ENCODE measurements around the gene IPCEF1.

GRCh38 chr6:154306696-154307095 is 49.9 kb downstream of the IPCEF1 start:
- TF ChIP-seq CTCF (conservative IDR thresholded peaks at IDR 0.05) (no peak), ZFX (IDR thresholded peaks at IDR 0.05) (no peak)
